K562 (cell line): ENCODE data around the gene YBX3. TPM values are rescaled to one million over a fixed set of nuclear protein-coding genes. Genes with fewer than 3 reads are reported as not detected.
A peak's percentile ranks its signal among the peaks of the same experiment; 100 is the strongest.

Source experiments
- ATAC-seq: fragments of 200-7000 bp; cut with Tn5 transposase; 3 replicates; pipeline ENCODE4 v1.9.1; 2020; ENCODE audit warnings: moderate library complexity
- BruUV-seq: library from RNA; stranded (reverse); fragments of 400-500 nt; replicated peaks from 2 replicates; lab custom pipeline; 2021; lab: Mats Ljungman, UMichigan
- CTCF ChIA-PET: fragments of 300-600 bp; formaldehyde crosslinking; extraction: SDS; loops from one replicate; lab custom pipeline; 2021; ENCODE audit warnings: low intra/inter-chr PET ratio; lab: Yijun Ruan, JAX
- POLR2A ChIA-PET: fragments of 300-600, 350-650 bp; sonication (Branson Sonifier 250); formaldehyde crosslinking; extraction: SDS; loops from one replicate; lab custom pipeline; 2021; ENCODE audit warnings: antibody characterized with exemption, inconsistent platforms; lab: Yijun Ruan, JAX
- DNase-seq, 4 experiments: peaks; one replicate each; pipeline versions ENCODE4 v3.0.0 to v3.0.0-alpha.2; 2011 to 2018; ENCODE audit warnings: low spot score in 3 of 4, mixed read lengths in 3 of 4; ENCODE audit errors: extremely low read depth in 1 of 4
- FAIRE-seq: peaks from 2 replicates; lab custom pipeline; 2011; peaks lifted over from hg19 to GRCh38; lab: Jason Lieb, UNC
- H2AFZ ChIP-seq: 2 replicates; pipeline ENCODE4 v1.6.0; 2011; ENCODE audit warnings: low read depth, low read length, control low read depth, inconsistent platforms
- H3K27ac ChIP-seq: fragments of 200-600 bp; 3 replicates; pipeline ENCODE4 v1.8.0; 2011; ENCODE audit warnings: low read depth, mild to moderate bottlenecking, control low read depth, inconsistent platforms, low read length, moderate library complexity, mixed read lengths; ENCODE audit errors: extremely low read depth
- H3K27me3 ChIP-seq, 2 experiments: fragments of 300-600 bp in 1 of 2; 2 replicates in 1 of 2; 3 replicates in 1 of 2; pipeline versions ENCODE4 v1.6.0 to v1.8.0; 2011; ENCODE audit warnings: inconsistent platforms in 2 of 2, low read length in 2 of 2, mild to moderate bottlenecking in 1 of 2, mixed read lengths in 1 of 2, moderate library complexity in 1 of 2; ENCODE audit not compliant: control insufficient read depth in 2 of 2, insufficient read depth in 2 of 2
- H3K36me3 ChIP-seq: fragments of 300-600 bp; 3 replicates; pipeline ENCODE4 v1.8.0; 2011; ENCODE audit warnings: mild to moderate bottlenecking, low read length, inconsistent platforms; ENCODE audit not compliant: control insufficient read depth, insufficient read depth
- H3K4me1 ChIP-seq, 2 experiments: fragments of 200-600 bp in 1 of 2; replicated peaks in 1 of 2; 2 replicates in 1 of 2; 3 replicates in 1 of 2; pipeline versions ENCODE4 v1.5.1 to v1.8.0; 2011; ENCODE audit warnings: inconsistent platforms in 2 of 2, low read length in 2 of 2, mild to moderate bottlenecking in 1 of 2, mixed read lengths in 1 of 2, moderate library complexity in 1 of 2; ENCODE audit not compliant: control insufficient read depth in 2 of 2, insufficient read depth in 2 of 2
- H3K4me2 ChIP-seq: 2 replicates; pipeline ENCODE4 v1.6.1; 2011; ENCODE audit warnings: low read length, control low read depth, inconsistent platforms, mixed read lengths; ENCODE audit not compliant: insufficient read depth
- H3K4me3 ChIP-seq: fragments of 200-600 bp; sonication (generic), shearing (Covaris generic); 2 replicates; pipeline ENCODE4 v1.5.1; 2016; ENCODE audit warnings: control low read depth, inconsistent platforms
- H3K79me2 ChIP-seq: fragments of 200-600 bp; 3 replicates; pipeline ENCODE4 v1.8.0; 2011; ENCODE audit warnings: low read length, inconsistent platforms; ENCODE audit not compliant: control insufficient read depth, insufficient read depth
- H3K9ac ChIP-seq, 2 experiments: 2 replicates each; pipeline versions ENCODE4 v1.6.0 to v1.6.1; 2011; ENCODE audit warnings: low read depth in 2 of 2, low read length in 2 of 2, control low read depth in 1 of 2, inconsistent platforms in 1 of 2, mild to moderate bottlenecking in 1 of 2, mixed read lengths in 1 of 2; ENCODE audit not compliant: insufficient read depth in 1 of 2
- H3K9me1 ChIP-seq: one replicate; pipeline ENCODE4 v1.6.0; 2011; ENCODE audit warnings: inconsistent platforms, mild to moderate bottlenecking, low read length, moderate library complexity; ENCODE audit not compliant: control insufficient read depth, insufficient read depth
- H3K9me3 ChIP-seq: replicated peaks from 2 replicates; pipeline ENCODE4 v1.5.1; 2011; ENCODE audit warnings: low read depth, low read length, inconsistent platforms; ENCODE audit not compliant: control insufficient read depth, insufficient read depth
- H4K20me1 ChIP-seq: replicated peaks from 2 replicates; pipeline ENCODE4 v1.6.1; 2011; ENCODE audit warnings: low read length, inconsistent platforms, mixed read lengths; ENCODE audit not compliant: control insufficient read depth, insufficient read depth
- ILF3 ChIP-seq: fragments of 450-650 bp; IDR thresholded peaks from 2 replicates; pipeline ENCODE4 v1.6.1; 2018; ENCODE audit warnings: antibody characterized with exemption, mild to moderate bottlenecking, moderate library complexity, borderline replicate concordance
- MAFK ChIP-seq: IDR thresholded peaks from 2 replicates; pipeline ENCODE4 v1.6.1; 2011; ENCODE audit warnings: low read length, improper control_type of control experiment
- SIX5 ChIP-seq, 2 experiments: IDR thresholded peaks; 2 replicates each; pipeline ENCODE4 v1.6.1; 2011; ENCODE audit warnings: low read length in 2 of 2, borderline replicate concordance in 1 of 2, low read depth in 1 of 2, mild to moderate bottlenecking in 1 of 2, moderate library complexity in 1 of 2; ENCODE audit not compliant: insufficient read depth in 1 of 2
- ZNF3 ChIP-seq: fragments of 250-450 bp; sonication (Bioruptor Pico); IDR thresholded peaks from 2 replicates; pipeline ENCODE4 v1.5.0; 2021; ENCODE audit warnings: mild to moderate bottlenecking, moderate library complexity
- WGBS: fragments of 100-300 bp; shearing (Covaris generic); methylation state at CpG from one replicate; pipeline ENCODE4 v1.1.6; 2016; ENCODE audit warnings: low coverage, mixed read lengths; ENCODE audit not compliant: insufficient coverage; ENCODE audit errors: missing lambda C conversion rate; 5-methylcytosine and 5-hydroxymethylcytosine counted together
- in situ Hi-C: fragments of 300-500 bp; cut with MboI; formaldehyde crosslinking; loops from 4 replicates; pipeline ENCODE4 v1.15.0; 2018; ENCODE audit warnings: inconsistent platforms, mixed read lengths
- intact Hi-C: fragments of 100-400 bp; cut with micrococcal nuclease; formaldehyde crosslinking; loops from 2 replicates; pipeline ENCODE4 v1.14.2; 2022
- polyA plus RNA-seq, 8 experiments: library from polyadenylated mRNA; depleted of rRNA in 4 of 8; stranded (reverse) in 5 of 8; unstranded in 3 of 8; fragments of >200 nt; fragmentation: Nextera tagmentation in 2 of 8; fragmentation: Illumina TruSeq in 1 of 8; extraction: Ambion mirVana in 2 of 8; extraction: Trizol in 1 of 8; gene quantifications; 2 replicates each; pipeline versions ENCODE4 v1.2.1 to v1.2.3, GENCODE V29; 2011 to 2014; ENCODE audit warnings: inconsistent platforms in 1 of 8, missing spikeins in 1 of 8
- total RNA-seq, 7 experiments: library from RNA; depleted of rRNA in 6 of 7; stranded (reverse); fragments of >200 nt in 6 of 7; fragmentation: Illumina TruSeq in 2 of 7; extraction: Trizol in 2 of 7; gene quantifications; 2 replicates each; pipeline versions ENCODE4 v1.2.1 to v1.2.3, GENCODE V29; 2011 to 2021; ENCODE audit warnings: low replicate concordance in 1 of 7
- TF ChIP-seq, protein P1 (sequence below): fragments of 450-650 bp; IDR thresholded peaks from 2 replicates; pipeline ENCODE4 v1.6.1; 2016; ENCODE audit warnings: missing biosample characterization, missing genetic modification characterization

YBX3 gene
- total and polyA plus RNA-seq, 9 of the 15 experiments (the other 6 are each of a cell fraction or from before 2014, with no cell fraction given) = 47.0 to 239 (median 81.5) TPM

DNA sequence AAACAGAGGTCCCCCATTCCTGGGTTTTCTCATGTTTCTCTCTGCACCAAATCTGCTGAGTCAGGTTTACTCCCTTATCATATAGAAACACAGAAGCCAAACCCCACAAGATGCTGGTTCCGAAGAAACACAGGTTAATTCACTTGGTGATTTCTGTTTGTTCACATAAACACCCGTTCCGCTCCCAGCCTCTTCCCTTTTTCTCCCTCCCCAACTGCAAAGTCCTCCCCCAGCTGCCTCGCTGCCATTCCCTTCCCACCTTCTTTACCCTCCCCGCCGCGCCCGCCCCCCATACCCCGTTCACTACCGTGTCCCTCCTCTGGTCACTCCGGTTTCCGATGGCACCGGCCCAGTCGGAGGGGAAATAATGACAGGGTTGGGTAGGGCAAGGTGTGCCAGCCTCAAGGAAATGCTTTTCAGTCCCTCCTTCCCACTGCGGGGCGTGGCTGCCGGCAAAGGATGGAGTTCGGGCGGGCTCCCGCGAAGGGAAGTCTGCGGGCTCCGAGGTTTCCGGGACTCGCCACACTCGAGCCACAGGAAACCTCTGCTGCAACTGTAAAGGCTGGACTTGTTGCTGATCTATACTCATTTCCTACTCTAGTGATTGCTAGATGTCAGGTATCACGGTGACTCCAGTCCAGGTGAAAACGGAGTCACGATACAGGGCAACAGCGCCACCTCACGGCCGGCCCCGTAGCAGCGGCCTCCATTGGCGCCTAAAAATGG is 49.3 kb downstream of the YBX3 start, which contains the start of gene STYK1 (continued):
- TF ChIP-seq MAFK = peak; percentile 99
- TF ChIP-seq, protein P1, sequence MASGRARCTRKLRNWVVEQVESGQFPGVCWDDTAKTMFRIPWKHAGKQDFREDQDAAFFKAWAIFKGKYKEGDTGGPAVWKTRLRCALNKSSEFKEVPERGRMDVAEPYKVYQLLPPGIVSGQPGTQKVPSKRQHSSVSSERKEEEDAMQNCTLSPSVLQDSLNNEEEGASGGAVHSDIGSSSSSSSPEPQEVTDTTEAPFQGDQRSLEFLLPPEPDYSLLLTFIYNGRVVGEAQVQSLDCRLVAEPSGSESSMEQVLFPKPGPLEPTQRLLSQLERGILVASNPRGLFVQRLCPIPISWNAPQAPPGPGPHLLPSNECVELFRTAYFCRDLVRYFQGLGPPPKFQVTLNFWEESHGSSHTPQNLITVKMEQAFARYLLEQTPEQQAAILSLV (tag) = no peak

DNA sequence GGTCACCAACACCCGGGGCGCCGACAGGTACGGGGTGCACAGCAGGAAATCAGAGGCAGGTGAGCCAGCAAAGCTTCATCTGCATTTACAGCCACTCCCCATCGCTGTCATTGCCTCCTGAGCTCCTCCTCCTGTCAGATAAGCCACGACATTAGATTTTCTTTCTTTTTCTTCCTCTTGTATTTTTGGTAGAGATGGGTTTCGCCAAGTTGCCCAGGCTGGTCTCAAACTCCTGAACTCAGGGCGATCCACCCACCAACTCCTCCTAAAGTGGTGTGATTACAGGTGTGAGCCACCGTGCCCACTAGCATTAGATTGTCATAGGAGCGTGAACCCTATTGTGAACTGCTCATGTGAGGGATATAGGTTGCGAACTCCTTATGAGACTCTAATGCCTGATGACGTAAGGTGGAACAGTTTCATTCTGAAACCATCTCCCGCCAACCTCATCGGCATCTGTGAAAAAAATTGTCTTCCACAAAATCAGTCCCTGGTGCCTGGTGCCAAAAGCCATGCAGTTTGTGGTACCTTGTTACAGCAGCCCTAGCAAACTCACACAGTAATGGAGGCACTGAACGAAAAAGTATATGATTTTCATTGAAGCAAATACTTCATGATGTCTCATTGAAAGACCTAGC is 50.8 kb downstream of the YBX3 start:
- H3K4me3 ChIP-seq = no peak overlapping the region
- ATAC-seq = no peak
- peaks cover 3 to 4% of the 10 kb centered on the region in 2 experiments; a peak in 4 of 5 replicates for H3K4me1 ChIP-seq

More for the DNA sequence above, 50.8 kb downstream of the YBX3 start:
- H3K27me3 ChIP-seq = no peaks in the 10 kb centered on the region
- H3K27ac ChIP-seq = no peak overlapping the region
- no peaks in the 10 kb centered on the region for H3K79me2 ChIP-seq
- intact Hi-C loops (loop anchor here (5.0 kb wide), 1 partner anchor 110 kb away; no protein-coding TSS in a partner anchor), in situ Hi-C loops (no loop called here)
- H2AFZ ChIP-seq = peak overlapping the region; percentile 63
- 58% methylated on average over 11 of the region's 15 CpGs for WGBS
- no peaks in the 10 kb centered on the region for H3K36me3 ChIP-seq
- H3K9me1 ChIP-seq = no peaks in the 10 kb centered on the region
- CTCF ChIA-PET = no interaction called here
- H4K20me1 ChIP-seq = no peaks in the 10 kb centered on the region
- DNase-seq = no peak
- POLR2A ChIA-PET = no interaction called here
- no TSS peak for BruUV-seq
- 0 out of 2 replicates have a peak overlapping the region, but pooled peaks have one; percentile 0 for H3K4me2 ChIP-seq
- no peak for TF ChIP-seq ZNF3 (CRISPR knock-in tag)
- no peak for TF ChIP-seq SIX5 (IDR thresholded peaks at IDR 0.05; ENCODE audit: borderline replicate concordance in 1 of 2, insufficient read depth in 1 of 2, low read depth in 1 of 2, low read length in 2 of 2)
- TF ChIP-seq ILF3 = no peak
- TF ChIP-seq, all 486 proteins: peak for 0
- FAIRE-seq = no peak
- Histone ChIP-seq H3K9me3 (no peaks in the 10 kb centered on the region), H3K9ac (no peak overlapping the region)
